Activated T-helper 2 cell treated with anti-CD3 and anti-CD28 coated beads, Interferon-gamma antibody, Interleukin-2, Interleukin-4, amounts not matched to agents 10 μg/mL and 5 μg/mL and 100 μg/mL, durations not matched to agents 14 hours and 24 hours and 36 hours (primary cell): ENCODE data around the gene NFIC. TPM values are rescaled to one million over a fixed set of nuclear protein-coding genes. Genes with fewer than 3 reads are reported as not detected.
"Not testable (repeated sequence)": the region's sequence is repeated elsewhere in the genome, so short reads cannot be mapped to it uniquely, and the experiment has no call there.

Experiments
- DNase-seq: peaks from one replicate; pipeline ENCODE4 v3.0.0; 2021; ENCODE audit warnings: low spot score
- H3K27ac Mint-ChIP-seq: one replicate; pipeline ENCODE4 v1.8.0; 2021; ENCODE audit warnings: mixed read lengths
- H3K27me3 Mint-ChIP-seq: one replicate; pipeline ENCODE4 v1.8.0; 2021; ENCODE audit warnings: low read depth, mixed read lengths
- H3K36me3 Mint-ChIP-seq: one replicate; pipeline ENCODE4 v1.8.0; 2021; ENCODE audit warnings: low read depth, mixed read lengths
- H3K4me1 Mint-ChIP-seq: one replicate; pipeline ENCODE4 v1.8.0; 2021; ENCODE audit warnings: low read depth, mixed read lengths
- H3K4me3 Mint-ChIP-seq: one replicate; pipeline ENCODE4 v1.8.0; 2021; ENCODE audit warnings: low read depth, mild to moderate bottlenecking, moderate library complexity, mixed read lengths
- H3K9me3 Mint-ChIP-seq: one replicate; pipeline ENCODE4 v1.8.0; 2021; ENCODE audit warnings: mixed read lengths
- intact Hi-C: fragments of 100-400 bp; cut with micrococcal nuclease; formaldehyde crosslinking; loops from one replicate; pipeline ENCODE4 v1.15.1; 2023
- total RNA-seq: library from RNA; stranded (reverse); gene quantifications from 2 replicates; pipeline ENCODE4 v1.2.3, GENCODE V29; 2022

NFIC gene
- total RNA-seq, 1 donor from 2014 or later = 17.3 TPM

DNA sequence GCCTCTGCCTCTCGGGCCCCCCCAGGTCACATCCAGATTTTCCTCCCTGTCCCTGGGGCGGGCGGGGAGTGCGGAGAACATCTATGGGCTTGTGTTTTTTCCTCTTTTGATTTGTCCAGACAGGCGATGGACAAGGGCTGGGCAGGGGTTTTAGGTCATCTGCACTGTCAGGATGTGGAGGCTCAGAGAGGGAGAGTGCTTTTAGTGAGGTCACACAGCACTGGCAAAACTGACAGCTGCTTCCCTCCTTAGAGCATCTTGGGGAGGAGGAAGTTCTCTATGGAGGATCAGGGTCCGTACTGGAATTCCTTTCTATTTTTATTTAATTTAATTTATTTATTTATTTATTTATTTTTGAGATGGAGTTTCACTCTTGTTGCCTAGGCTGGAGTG is 38.9 kb downstream of the NFIC start:
- H3K36me3 Mint-ChIP-seq = no peaks in the 10 kb centered on the region
- intact Hi-C loops = no loop called here
- no peak for DNase-seq
- no peaks in the 10 kb centered on the region for H3K9me3 Mint-ChIP-seq
- H3K27ac Mint-ChIP-seq = no peak overlapping the region
- no peaks in the 10 kb centered on the region for H3K27me3 Mint-ChIP-seq
- H3K4me3 Mint-ChIP-seq = no peak overlapping the region
- no peaks in the 10 kb centered on the region for H3K4me1 Mint-ChIP-seq

DNA sequence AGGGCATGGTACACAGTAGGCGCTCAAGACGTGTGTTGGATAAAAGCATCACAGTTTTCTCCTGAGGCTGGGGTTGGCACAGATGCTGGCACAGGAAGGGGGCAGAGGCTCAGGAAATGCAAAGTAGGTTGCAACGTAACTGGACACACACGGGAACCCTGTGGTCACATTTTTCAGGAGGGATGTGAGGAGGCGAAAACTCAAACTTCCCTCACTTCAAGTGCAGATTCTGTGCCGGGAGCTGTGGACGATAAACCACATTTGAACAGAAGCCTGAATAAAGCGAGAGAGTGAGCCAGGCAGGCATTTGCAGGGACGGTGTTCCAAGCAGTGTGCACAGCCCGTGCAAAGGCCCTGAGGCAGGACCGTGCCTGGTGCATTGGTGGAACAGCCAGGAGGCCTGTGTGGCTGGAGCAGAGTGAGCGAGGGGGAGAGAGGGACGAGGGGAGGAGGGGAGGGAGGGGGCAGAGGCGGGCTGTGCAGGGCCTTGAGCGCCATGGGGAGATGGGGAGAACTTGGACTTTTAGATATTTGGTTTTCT is 40.3 kb downstream of the NFIC start:
- H3K36me3 Mint-ChIP-seq = no peaks in the 10 kb centered on the region
- no peaks in the 10 kb centered on the region for H3K9me3 Mint-ChIP-seq
- no peak overlapping the region for H3K4me3 Mint-ChIP-seq
- no peak for DNase-seq
- no peaks in the 10 kb centered on the region for H3K4me1 Mint-ChIP-seq
- no peak overlapping the region for H3K27ac Mint-ChIP-seq
- no peaks in the 10 kb centered on the region for H3K27me3 Mint-ChIP-seq
- intact Hi-C loops = no loop called here

DNA sequence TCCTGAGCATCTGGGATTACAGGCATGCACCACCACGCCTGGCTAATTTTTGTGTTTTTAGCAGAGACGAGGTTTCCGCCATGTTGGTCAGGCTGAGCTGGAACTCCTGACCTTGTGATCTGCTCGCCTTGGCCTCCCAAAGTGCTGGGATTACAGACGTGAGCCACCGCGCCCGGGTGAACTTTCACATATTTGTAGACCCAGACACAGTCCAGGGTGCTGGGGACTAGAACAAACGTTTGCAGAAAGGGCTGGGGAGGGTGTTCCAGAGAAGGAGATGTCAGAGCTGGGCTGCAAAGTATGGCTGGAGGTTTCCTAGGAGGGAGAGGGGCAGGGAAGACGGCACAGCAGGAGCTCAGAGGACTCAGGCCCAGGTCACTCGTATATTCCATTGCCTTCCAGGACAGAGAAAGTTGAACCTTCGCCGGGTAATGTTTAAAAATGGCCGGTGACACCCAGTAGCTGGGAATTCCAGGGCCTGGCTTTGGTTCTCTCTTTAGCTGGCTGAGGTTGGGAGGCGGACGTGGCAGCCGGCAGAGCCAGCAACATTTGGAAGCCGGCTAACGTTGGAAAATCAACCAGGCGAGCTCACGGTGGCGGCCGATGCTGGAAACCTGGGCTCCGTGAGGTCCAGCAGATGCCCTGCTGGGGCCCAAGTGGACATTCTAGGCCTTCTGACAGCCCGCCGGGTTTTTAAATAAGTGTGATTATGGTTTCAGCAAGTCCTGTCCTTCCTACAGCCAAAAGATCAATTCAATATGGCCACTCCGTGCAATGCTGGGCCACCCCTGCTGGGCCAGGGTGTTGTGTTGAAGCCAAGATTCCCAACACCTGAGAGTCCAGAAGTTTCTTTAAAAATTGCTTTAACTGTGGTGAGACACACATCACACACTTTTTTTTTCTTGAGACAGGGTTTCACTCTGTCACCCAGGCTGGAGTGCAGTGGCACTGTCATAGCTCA is 41.5 kb downstream of the NFIC start:
- Mint-ChIP-seq H3K27me3 (no peaks in the 10 kb centered on the region), H3K4me3 (no peak overlapping the region), H3K9me3 (no peaks in the 10 kb centered on the region), H3K36me3 (no peaks in the 10 kb centered on the region), H3K27ac (no peak overlapping the region), H3K4me1 (no peaks in the 10 kb centered on the region)
- DNase-seq = no peak
- intact Hi-C loops = no loop called here

DNA sequence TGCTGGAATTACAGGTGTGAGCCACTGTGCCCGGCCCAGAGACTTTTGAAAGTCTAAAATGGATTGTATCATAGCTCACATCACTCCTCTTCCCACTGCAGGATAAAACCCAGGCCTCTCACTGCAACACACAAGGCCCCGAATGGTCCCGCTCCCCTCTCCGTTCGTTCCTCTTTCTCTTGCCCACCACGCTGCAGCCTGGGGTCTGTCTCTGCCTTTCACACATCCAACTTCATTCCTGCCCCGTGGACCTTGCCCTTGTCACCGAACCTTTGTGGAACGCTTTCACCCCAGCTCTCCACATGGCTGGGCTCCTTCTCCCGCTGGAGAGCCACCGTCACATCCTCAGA is 42.6 kb downstream of the NFIC start:
- no peaks in the 10 kb centered on the region for H3K36me3 Mint-ChIP-seq
- no peaks in the 10 kb centered on the region for H3K4me1 Mint-ChIP-seq
- no peak overlapping the region for H3K27ac Mint-ChIP-seq
- H3K4me3 Mint-ChIP-seq = no peak overlapping the region
- intact Hi-C loops = no loop called here
- DNase-seq = no peak
- no peaks in the 10 kb centered on the region for H3K27me3 Mint-ChIP-seq
- no peaks in the 10 kb centered on the region for H3K9me3 Mint-ChIP-seq

DNA sequence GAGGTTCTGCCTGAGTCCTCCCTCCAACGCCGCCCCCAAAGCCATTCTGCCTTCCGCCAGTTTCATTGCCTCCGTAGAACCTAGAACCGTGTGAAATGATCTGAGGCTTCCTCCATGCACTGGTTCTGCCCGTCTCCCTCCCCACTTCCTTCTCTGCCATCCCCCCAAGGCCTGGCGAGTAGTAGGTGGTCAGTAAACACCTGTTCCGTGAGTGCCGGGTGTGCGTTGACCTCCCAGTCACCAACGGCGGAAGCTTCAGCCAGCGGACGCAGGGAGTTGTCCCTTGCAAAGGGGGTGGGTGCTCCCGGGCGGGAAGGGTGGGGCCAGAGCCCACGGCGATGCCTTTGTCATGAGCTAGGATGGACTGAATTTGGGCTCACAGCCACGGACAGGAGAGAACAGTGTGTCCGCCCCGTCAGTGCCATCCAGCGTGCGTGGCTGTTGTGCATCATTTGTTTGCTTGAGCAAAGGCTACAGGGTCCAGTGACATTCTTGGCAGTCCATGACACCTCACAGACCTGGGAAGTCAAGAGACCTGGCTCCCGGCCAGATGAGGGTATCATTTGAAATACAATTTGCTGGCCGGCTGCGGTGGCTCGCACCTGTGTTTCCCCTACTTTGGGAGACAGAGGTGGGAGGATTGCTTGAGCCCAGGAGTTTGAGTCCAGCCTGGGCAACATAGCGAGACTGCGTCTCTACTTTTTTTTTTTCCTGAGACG is 43.1 kb downstream of the NFIC start:
- no peaks in the 10 kb centered on the region for H3K36me3 Mint-ChIP-seq
- intact Hi-C loops = no loop called here
- H3K4me1 Mint-ChIP-seq = no peaks in the 10 kb centered on the region
- H3K27me3 Mint-ChIP-seq = no peaks in the 10 kb centered on the region
- no peaks in the 10 kb centered on the region for H3K9me3 Mint-ChIP-seq
- no peak for DNase-seq
- no peak overlapping the region for H3K4me3 Mint-ChIP-seq
- H3K27ac Mint-ChIP-seq = no peak overlapping the region

DNA sequence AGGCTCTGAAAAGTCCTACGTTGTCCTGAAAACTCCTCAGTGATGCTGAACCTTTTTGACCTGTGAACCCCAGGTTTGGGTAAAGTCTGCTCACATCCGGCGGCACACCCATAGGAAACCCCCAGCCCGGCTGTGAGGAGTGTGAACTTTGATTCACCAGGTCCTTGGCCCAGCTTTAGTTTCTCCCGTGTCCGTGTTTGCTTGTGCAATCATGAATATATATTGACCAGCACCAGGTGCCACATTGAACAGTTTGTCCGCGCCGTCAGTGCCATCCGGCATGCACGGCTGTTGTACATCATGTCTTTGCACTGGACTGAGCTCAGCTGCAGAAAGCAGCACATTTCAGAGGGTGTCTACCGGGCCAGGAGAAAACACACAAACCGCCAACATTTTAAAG is 45.3 kb downstream of the NFIC start:
- H3K36me3 Mint-ChIP-seq = no peaks in the 10 kb centered on the region
- intact Hi-C loops = no loop called here
- H3K9me3 Mint-ChIP-seq = no peaks in the 10 kb centered on the region
- no peaks in the 10 kb centered on the region for H3K4me1 Mint-ChIP-seq
- no peaks in the 10 kb centered on the region for H3K27me3 Mint-ChIP-seq
- no peak overlapping the region for H3K27ac Mint-ChIP-seq
- no peak overlapping the region for H3K4me3 Mint-ChIP-seq
- no peak for DNase-seq

DNA sequence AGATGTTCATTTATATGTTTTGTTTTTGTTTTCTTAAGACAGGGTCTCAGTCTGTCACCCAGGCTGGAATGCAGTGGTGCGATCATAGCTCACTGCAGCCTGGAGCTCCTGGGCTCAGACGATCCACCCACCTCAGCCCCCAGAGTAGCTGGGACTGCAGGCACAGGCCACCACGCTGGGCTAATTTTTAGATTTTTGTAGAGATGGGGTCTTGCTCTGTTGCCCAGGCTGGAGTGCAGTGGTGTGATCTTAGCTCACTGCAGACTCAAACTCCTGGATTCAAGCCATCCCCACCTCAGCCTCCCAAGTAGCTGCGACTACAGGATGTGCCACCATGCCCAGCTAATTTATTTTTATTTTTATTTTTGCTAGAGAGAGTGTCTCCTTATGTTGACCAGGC is 45.7 kb downstream of the NFIC start:
- no peak for DNase-seq
- intact Hi-C loops = no loop called here
- no peaks in the 10 kb centered on the region for H3K9me3 Mint-ChIP-seq
- no peaks in the 10 kb centered on the region for H3K27me3 Mint-ChIP-seq
- H3K4me1 Mint-ChIP-seq = no peaks in the 10 kb centered on the region
- H3K27ac Mint-ChIP-seq = no peak overlapping the region
- no peak overlapping the region for H3K4me3 Mint-ChIP-seq
- no peaks in the 10 kb centered on the region for H3K36me3 Mint-ChIP-seq

DNA sequence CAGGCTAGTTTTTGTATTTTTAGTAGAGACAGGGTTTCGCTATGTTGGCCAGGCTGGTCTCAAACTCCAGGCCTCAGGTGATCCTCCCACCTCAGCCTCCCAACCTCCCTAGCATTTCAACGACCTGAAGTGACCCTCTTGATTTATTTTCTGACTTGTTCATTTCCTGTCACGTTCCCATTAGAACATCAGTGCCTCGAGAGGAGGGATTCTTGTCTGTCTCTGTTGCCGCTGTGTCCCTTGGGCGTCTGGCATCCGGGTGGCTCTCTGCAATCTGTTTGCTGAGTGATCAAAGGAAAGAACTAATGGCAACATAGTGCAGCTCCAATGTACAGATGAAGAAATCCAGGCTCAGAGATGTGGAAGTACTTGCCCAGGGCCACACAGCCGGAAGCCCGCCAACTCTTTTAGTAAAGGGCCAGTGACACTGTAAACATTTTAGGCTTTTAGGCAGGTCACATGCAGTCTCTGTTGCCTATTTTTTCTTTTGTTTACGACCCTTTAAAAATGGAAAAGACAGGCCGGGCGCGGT is 47.5 kb downstream of the NFIC start:
- H3K36me3 Mint-ChIP-seq = no peaks in the 10 kb centered on the region
- intact Hi-C loops = no loop called here

DNA sequence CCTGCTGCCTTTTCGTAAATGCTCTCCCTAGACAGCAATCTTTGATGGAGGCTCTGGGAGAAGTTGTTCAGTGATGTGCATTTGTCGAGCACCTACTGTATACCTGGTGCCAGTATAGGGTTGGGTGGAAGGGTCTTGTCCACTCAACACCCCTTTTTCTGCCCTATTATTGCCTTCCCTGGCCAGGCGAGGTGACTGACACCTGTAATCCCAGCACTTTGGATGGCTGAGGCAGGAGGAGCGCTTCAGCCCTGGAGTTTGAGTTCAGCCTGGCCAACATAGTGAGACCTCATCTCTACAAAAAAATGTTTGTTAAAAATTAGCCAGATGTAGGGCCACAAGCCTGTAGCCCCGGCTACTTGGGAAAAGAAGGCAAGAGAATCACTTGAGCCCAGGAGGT is 49.3 kb downstream of the NFIC start:
- intact Hi-C loops = no loop called here
- Mint-ChIP-seq H3K27ac (no peak overlapping the region), H3K27me3 (no peaks in the 10 kb centered on the region), H3K4me3 (no peak overlapping the region), H3K4me1 (no peaks in the 10 kb centered on the region), H3K9me3 (no peaks in the 10 kb centered on the region), H3K36me3 (no peaks in the 10 kb centered on the region)
- DNase-seq = no peak

More for the DNA sequence above, 47.5 kb downstream of the NFIC start:
- H3K4me1 Mint-ChIP-seq = no peaks in the 10 kb centered on the region
- no peak overlapping the region for H3K4me3 Mint-ChIP-seq
- H3K9me3 Mint-ChIP-seq = no peaks in the 10 kb centered on the region
- H3K27me3 Mint-ChIP-seq = no peaks in the 10 kb centered on the region
- no peak for DNase-seq
- H3K27ac Mint-ChIP-seq = no peak overlapping the region

DNA sequence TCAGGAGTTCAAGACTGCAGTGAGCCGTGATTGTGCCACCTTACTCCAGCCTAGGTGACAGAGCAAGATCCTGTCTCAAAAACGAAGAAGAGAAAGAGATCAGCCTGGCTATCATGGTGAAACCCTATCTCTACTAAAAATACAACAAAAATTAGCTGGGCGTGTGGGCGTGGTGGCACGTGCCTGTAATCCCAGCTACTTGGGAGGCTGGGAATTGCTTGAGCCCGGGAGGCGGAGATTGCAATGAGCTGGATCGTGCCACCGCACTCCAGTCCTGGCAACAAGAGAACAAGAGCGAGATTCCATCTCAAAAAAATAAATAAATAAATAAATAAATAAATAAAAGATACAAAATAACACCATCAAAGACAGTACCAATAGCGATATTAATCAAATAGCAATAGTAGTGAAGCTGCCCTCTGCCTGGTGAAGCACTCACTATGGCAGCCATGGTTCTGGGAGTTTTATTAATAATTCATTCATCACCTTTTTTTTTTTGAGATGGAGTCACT is 53.9 kb downstream of the NFIC start:
- Mint-ChIP-seq H3K4me3 (no peak overlapping the region), H3K36me3 (no peaks in the 10 kb centered on the region), H3K27ac (no peak overlapping the region), H3K9me3 (no peaks in the 10 kb centered on the region), H3K27me3 (no peaks in the 10 kb centered on the region), H3K4me1 (no peaks in the 10 kb centered on the region)
- intact Hi-C loops = no loop called here
- DNase-seq = no peak

DNA sequence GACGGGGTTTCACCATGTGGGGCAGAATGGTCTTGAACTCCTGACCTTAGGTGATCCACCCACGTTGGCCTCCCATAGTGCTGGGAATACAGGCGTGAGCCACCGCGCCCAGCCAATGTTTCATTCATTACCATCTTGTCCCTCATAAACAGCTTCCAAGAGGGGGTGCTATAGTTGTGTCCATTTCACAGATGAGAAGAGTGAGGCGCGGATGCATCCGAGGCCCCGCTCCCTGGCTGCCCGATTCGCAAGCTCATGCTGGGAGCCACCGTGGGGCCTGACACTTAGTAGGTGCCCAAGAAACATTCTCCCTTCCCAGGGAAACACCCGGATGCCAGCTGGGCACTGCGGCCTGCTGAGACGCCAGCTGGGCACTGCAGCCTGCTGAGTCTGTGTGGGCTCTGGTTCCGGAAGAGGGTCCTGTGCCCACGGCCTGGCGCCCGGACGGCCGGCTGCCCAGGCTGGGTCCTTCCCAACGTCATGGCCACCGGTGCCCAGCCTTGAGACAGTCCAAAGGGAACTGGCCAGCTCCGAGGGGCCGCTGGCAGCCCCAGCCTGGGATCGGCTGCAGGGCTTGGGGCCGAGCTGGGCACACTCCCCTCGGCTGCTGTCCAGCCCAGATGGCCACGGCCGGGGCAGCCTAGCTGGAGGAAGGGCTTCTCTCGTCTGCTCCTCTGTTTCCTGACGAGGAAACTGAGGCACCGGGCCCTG is 54.7 kb downstream of the NFIC start:
- Mint-ChIP-seq H3K27me3 (no peaks in the 10 kb centered on the region), H3K4me3 (no peak overlapping the region), H3K9me3 (no peaks in the 10 kb centered on the region), H3K36me3 (no peaks in the 10 kb centered on the region), H3K27ac (no peak overlapping the region), H3K4me1 (no peaks in the 10 kb centered on the region)
- DNase-seq = no peak
- intact Hi-C loops = no loop called here

DNA sequence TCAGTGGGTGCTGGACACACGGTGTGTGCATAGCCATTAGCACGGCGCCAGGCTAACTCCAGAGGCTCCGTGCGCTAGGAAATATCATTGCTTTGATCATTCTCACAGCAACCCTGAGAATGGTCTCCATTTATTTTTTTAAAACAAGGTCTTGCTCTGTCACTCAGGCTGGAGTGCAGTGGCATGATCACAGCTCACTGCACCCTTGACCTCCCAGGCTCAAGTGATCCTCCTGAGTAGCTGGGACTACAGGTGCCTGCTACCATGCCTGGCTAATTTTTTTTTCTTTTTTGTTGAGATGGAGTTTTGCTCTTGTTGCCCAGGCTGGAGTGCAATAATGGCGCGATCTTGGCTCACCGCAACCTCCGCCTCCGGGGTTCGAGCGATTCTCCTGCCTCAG is 55.3 kb downstream of the NFIC start:
- not testable (repeated sequence) for H3K4me1 Mint-ChIP-seq, H3K9me3 Mint-ChIP-seq

More for the DNA sequence above, 55.3 kb downstream of the NFIC start:
- intact Hi-C loops, H3K36me3 Mint-ChIP-seq, H3K27ac Mint-ChIP-seq, H3K27me3 Mint-ChIP-seq, H3K4me3 Mint-ChIP-seq, DNase-seq: not testable (repeated sequence)
